ENCODE measurements around the gene SQSTM1.

Gene SQSTM1

DNA sequence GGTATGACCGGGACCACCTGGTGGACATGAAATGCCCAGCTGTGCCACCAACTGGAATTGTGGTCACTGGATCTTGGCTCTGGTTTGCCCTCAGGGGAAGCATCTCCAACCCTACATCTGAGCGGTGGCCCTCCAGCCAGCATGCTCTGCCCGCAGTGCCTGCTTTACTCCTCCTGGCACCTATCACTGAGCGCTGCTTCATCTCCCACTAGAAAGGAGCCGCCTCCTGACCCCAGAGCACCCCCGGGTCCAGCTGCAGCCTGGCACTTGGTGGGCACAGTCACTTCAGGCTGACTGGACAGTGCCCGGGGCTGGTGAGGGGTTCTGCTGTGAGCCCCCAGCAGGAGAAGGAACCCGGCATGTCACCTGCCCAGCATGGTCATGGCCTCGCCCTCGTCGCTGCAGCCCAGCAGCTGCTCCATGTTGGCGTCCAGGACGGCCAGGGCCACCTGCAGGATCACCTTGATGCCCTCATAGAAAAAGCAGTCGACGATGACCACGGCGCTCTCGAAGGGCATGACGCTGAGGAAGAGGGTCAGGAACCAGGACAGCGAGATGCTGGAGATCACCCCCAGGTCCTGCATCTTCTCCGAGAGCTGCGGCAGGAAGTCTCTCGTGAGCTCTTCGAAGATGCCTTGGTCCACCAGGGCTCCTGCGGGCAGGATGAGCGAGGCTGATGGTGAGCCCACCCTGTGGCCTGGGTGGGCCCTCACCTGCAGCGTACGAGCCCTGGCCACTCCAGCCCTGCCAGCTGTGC, 54.0 kb downstream of the SQSTM1 start:
- DNase-seq = no peak

DNA sequence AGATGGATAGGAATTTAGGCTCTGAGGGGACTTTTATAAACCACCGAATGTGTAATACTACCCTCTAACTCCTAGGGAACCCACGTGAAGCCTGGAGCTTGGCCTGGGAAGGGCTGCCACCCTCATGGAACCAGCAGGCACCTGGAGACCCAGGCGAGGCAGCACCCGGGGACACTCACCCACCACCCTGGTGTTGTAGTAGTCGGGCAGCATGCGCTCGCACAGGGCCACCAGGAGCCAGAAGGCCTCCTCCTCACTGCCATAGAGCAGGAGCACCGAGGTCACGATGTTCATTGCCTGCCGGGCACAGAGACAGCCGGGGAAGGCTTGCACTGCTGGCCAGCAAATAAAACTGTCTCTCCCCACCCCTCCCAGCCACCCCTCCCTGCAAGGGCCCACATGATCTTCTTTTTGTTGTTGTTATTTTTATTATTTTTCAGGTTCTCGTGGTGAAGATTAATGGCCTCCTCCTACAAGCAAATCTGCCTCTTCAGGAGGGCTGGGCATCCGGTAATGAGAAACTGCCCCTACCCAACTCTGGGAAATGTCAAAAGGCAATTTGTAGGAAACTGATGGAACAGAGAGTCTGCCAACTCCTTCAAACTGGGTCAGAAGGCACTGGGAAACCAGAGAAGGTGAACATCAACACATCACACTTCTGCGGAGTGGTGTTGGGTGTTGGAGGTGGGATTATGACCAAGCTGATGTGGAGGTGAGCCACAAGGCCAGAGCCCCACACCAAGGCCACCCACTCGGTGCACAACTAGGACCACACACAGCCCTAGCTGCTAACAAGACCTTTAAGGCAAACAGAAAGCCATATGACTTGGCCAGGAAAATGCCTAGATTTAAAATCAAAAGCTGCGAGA, 55.3 kb downstream of the SQSTM1 start:
- DNase-seq = no peak

DNA sequence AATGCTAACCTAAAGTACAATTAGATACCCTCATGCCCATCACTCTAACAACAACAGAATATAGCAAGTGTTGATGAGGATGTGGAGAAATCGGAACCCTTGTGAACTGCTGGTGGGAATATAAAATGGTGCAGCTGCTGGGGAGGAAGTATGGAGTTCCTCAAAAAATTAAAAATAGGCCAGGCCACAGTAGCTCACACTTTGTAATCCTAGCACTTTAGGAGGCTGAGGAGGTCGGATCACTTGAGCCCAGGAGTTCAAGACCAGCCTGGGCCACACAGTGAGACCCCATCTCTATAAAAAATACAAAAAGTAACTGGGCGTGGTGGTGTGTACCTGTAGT, 55.9 kb downstream of the SQSTM1 start:
- peak; percentile 24 to 31 (median 26) for DNase-seq

DNA sequence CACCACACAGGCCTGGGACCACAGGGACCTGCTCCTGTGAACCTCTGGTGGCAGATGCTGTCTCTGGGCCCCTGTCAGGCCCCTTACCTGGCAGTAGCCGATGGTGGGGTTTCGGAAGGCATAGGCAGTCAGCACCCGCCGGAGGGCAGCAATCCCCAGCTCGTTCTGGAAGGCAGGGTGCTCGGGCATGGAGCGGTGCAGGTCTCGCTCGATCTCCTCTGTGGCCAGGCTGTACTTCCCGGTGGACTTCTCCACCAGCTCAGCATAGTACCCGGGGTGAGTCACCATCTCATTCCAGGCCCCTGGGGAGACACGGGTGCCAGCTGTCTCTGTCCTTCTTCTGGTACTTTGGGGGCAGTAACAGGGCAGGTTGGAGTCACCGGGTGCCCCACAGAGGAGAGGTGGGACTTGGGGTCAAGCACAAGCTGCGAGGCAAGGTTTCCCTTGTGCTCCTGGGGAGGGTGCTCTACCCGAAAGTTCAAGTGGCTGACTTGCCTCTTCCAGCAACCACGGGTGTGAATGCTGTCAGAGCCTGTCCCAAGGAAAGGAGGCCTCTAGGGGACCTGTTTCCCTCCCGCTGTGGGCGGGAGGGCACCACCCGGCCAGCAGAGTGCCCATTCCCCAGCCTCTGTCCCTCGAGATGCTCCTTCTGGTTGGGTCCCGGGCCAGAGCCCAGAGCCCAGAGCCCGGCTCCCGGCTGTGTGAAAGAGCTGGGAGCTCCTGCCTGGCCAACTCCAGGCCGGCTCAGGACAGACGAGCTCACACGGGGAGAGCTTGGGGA, 57.7 kb downstream of the SQSTM1 start:
- no peak for DNase-seq

DNA sequence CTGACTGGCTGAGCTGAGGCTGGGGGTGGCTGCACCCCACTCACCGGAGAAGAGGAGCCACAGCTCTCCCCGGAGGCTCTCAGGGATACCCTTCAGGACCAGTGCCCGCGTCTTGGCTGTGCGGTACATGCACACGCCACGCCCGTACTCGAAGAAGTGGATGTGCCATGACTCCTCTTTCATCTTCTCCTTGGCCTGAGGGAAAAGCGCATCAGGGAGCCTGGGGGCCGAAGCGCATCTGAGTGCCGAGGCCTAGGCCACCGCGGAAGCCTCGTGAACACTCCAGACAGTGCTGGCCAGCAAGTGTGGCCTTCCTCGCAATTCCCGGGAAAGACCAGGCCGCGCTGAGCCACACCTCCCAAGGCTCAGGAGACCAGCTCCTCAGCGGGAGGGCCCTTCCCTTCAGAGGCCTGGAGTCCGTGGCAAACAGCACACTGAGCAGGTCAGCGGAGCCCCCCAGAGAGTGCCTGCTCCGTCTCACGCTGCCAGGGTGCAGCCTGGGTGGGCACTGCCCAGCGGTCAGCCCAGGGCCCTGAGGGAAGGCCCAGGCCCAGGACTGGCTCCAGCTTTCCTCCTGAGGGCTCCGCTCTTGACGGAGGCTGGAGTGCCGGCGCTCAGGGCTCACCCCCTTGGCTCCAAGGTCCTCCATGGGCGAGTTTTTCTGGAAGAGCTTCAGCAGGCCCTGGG, 58.4 kb downstream of the SQSTM1 start:
- no peak for DNase-seq

- DNase-seq = no peak
Observed at GRCh38 chr5:179879690-179880010, 58.9 kb downstream of the SQSTM1 start.

DNA sequence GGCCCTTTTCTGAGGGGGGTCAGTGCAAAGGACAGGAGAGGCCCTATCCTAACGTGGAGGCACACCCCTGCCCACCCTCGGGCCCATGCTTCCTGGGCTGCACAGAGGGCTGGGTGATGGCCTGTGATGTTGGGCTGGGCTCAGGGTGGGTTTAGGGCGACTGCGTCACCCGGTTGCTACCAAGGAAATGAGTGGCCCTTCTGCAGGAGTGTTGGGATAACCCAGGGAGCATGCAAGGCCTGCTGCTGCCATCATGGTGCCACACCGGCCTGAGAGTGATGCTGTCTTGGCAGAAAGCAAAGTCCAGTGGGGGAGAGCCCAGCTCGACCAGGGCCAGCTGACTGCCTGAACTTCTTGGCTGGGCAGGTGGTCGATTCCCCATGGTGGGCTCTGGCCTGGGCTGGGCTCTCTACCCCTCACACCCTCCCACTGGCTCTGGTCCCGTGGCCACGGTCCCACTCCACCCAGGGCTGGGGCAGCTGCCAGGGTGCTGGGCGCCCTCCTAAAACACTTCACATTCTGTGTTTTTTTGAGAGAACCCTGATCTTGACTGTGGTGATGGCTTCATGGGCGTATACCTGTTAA, 59.5 kb downstream of the SQSTM1 start:
- no peak for DNase-seq

DNA sequence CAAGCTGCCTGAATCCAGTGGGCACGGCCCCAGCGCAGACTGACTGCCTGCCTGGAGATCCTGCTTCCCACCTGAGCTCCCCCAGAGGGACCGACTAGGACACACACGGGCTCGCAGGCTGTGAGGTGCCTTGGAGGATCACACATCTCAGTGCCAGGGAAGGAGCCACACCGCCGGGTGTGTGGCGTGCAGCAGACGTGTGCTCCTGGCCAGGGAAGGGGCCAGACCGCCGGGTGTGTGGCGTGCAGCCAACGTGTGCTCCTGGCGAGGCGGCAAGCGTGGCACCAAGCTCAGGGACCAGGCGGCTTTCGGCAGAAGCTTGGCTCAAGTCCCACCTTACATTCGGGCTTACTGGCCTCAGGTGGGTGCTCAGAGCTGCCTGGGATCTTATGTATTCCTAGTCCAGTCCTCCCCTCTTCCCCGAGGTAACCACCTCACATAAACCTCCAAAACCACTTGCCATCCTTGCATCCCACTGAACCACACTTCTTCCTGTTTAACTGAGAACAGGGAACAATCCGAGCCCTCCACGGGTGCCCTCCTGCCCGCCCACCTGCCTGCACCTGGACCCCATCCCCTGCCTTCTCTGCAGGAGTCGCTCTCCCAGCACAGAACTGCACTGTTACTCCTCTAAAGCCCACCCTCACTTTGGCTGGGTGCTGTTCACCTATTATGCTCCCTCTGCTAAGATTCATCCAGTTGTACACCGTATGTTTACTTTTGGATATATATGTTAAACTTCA, 60.3 kb downstream of the SQSTM1 start:
- no peak for DNase-seq

GRCh38 chr5:179882338-179882737, 61.6 kb downstream of the SQSTM1 start:
- DNase-seq = no peak

DNA sequence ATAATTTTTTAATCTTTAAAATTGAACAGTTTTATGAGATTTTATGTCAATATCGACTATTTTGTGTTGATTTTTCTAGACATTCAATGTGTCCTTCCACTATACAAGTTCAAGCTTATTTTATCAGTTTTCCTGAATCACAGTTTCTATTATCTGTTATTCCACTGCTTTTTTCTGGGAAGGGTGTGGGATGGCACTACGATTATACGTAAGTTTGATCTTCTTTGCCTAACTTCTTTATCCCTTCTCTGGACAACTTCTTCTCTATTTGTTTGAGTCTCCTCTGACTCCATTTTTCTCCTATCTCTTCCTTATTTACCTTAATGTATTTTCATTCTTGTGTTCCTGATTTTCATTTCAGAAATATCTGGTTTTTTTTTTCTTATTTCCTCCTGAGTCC, 62.5 kb downstream of the SQSTM1 start:
- no peak for DNase-seq

DNA sequence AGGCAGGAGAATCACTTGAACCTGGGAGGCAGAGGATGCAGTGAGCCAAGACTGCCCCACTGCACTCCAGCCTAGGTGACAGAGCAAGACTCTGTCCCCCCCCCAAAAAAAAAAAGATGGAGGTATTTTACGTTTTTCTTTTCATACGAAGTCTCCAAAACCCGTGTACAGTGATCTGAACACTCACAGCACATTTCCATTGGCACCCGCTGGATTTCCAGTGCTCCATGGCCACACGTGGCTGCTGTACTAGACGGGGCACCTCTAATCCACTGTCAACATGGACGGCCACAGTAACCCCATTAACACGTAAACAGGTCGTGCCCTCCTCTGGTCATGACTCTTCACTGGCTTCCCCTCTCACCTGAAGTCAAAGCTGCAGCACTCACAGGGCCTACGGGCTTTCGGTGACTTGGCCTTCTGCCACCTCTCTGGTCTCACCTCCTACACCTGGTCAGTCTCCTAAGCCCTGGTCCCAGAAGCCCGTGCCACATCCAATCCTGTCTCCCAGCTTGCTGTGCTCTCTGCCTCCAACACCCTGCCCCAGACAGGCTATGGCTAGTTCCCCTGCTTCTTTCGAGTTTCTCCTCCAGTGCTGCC, 64.9 kb downstream of the SQSTM1 start:
- DNase-seq = no peak

- no peak for DNase-seq
Observed at GRCh38 chr5:179886190-179886911, 65.6 kb downstream of the SQSTM1 start.

- no peak for DNase-seq
Observed at GRCh38 chr5:179887095-179887494, 66.4 kb downstream of the SQSTM1 start.
